Measurements from ENCODE around the gene KLHL17. TPM values are rescaled to one million over a fixed set of nuclear protein-coding genes. Genes with fewer than 3 reads are reported as not detected.

Gene KLHL17
- total RNA-seq, 1 donor from 2014 or later: 19.6 TPM

GRCh38 chr1:917466-918091 is 42.8 kb upstream of the KLHL17 start:
- no peaks in the 10 kb centered on the region for H3K27me3 ChIP-seq
- no peak overlapping the region for H3K4me3 ChIP-seq
- DNase-seq (ENCODE audit: extremely low spot score in 2 of 2): no peak
- H3K36me3 ChIP-seq: no peaks in the 10 kb centered on the region
- no peak for TF ChIP-seq POLR2AphosphoS5 (IDR thresholded peaks at IDR 0.05; ENCODE audit: insufficient read depth in 1 of 2, low read depth in 1 of 2)
- TF ChIP-seq POLR2A (IDR thresholded peaks at IDR 0.05): no peak
- TF ChIP-seq CTCF (IDR thresholded peaks at IDR 0.05): no peak
- H3K4me1 ChIP-seq: peaks cover 30% of the 10 kb centered on the region
- intact Hi-C loops (cut with DNase I): no loop called here
- no peaks in the 10 kb centered on the region for H3K9me3 ChIP-seq
- H3K27ac ChIP-seq: no peak overlapping the region

- Histone ChIP-seq H3K4me1 (peaks cover 38% of the 10 kb centered on the region), H3K36me3 (no peaks in the 10 kb centered on the region), H3K9me3 (no peaks in the 10 kb centered on the region), H3K4me3 (no peak overlapping the region), H3K27me3 (no peaks in the 10 kb centered on the region), H3K27ac (no peak overlapping the region)
- TF ChIP-seq POLR2AphosphoS5 (IDR thresholded peaks at IDR 0.05; ENCODE audit: insufficient read depth in 1 of 2, low read depth in 1 of 2): no peak
- no peak for TF ChIP-seq POLR2A (IDR thresholded peaks at IDR 0.05)
- TF ChIP-seq CTCF (IDR thresholded peaks at IDR 0.05): no peak
- no peak for DNase-seq (ENCODE audit: extremely low spot score in 2 of 2)
- intact Hi-C loops (cut with DNase I): no loop called here
Measured at GRCh38 chr1:918353-918752, 42.0 kb upstream of the KLHL17 start.

GRCh38 chr1:918843-919242 is 41.5 kb upstream of the KLHL17 start:
- TF ChIP-seq CTCF (IDR thresholded peaks at IDR 0.05) (no peak), POLR2A (IDR thresholded peaks at IDR 0.05) (no peak), POLR2AphosphoS5 (IDR thresholded peaks at IDR 0.05; ENCODE audit: insufficient read depth in 1 of 2, low read depth in 1 of 2) (no peak)
- Histone ChIP-seq H3K4me1 (peaks cover 40% of the 10 kb centered on the region), H3K4me3 (no peak overlapping the region), H3K9me3 (no peaks in the 10 kb centered on the region), H3K27ac (no peak overlapping the region), H3K36me3 (no peaks in the 10 kb centered on the region), H3K27me3 (no peaks in the 10 kb centered on the region)
- no peak for DNase-seq (ENCODE audit: extremely low spot score in 2 of 2)
- intact Hi-C loops (cut with DNase I): no loop called here

GRCh38 chr1:919271-919872 is 41.0 kb upstream of the KLHL17 start:
- Histone ChIP-seq H3K27me3 (no peaks in the 10 kb centered on the region), H3K27ac (no peak overlapping the region), H3K4me1 (peaks cover 40% of the 10 kb centered on the region), H3K9me3 (no peaks in the 10 kb centered on the region), H3K4me3 (no peak overlapping the region), H3K36me3 (no peaks in the 10 kb centered on the region)
- intact Hi-C loops (cut with DNase I): no loop called here
- no peak for TF ChIP-seq POLR2A (IDR thresholded peaks at IDR 0.05)
- TF ChIP-seq CTCF (IDR thresholded peaks at IDR 0.05): no peak
- TF ChIP-seq POLR2AphosphoS5 (IDR thresholded peaks at IDR 0.05; ENCODE audit: insufficient read depth in 1 of 2, low read depth in 1 of 2): no peak
- no peak for DNase-seq (ENCODE audit: extremely low spot score in 2 of 2)

- TF ChIP-seq POLR2A (IDR thresholded peaks at IDR 0.05) (no peak), POLR2AphosphoS5 (IDR thresholded peaks at IDR 0.05; ENCODE audit: insufficient read depth in 1 of 2, low read depth in 1 of 2) (no peak), CTCF (IDR thresholded peaks at IDR 0.05) (no peak)
- Histone ChIP-seq H3K27ac (no peak overlapping the region), H3K4me3 (no peak overlapping the region), H3K36me3 (no peaks in the 10 kb centered on the region), H3K4me1 (peaks cover 44% of the 10 kb centered on the region), H3K27me3 (no peaks in the 10 kb centered on the region), H3K9me3 (no peaks in the 10 kb centered on the region)
- intact Hi-C loops (cut with DNase I): no loop called here
- DNase-seq (ENCODE audit: extremely low spot score in 2 of 2): no peak
Measured at GRCh38 chr1:920010-920409, 40.4 kb upstream of the KLHL17 start.

Data from vagina (tissue), 2 donors.